ENCODE measurements around the gene SH3RF3. TPM values are rescaled to one million over a fixed set of nuclear protein-coding genes. Genes with fewer than 3 reads are reported as not detected.
A peak's percentile ranks its signal among the peaks of the same experiment; 100 is the strongest.

The SH3RF3 gene
- total RNA-seq, 1 donor from 2014 or later: 0.47 TPM

DNA sequence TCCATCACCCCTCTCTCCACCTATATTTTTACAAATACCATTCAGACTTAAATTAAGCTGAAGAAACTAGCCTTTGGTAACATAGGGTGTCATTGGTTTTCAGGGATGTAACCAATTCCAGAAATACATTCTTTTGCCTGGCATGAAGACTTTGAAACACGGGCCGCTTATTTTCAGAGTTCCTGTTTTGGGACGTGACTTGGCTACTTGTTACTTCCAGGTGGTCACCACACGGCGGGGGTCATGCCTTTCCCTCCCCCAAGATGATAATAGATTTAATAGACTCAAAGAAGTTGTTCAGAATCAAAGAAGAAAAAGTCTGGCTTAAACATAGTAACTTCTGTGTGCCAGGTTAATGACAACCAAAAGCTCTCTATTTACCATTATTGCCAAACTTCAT, 374.2 kb downstream of the SH3RF3 start:
- Mint-ChIP-seq H3K9me3 (no peaks in the 10 kb centered on the region), H3K4me3 (no peak overlapping the region), H3K27ac (no peak overlapping the region)

DNA sequence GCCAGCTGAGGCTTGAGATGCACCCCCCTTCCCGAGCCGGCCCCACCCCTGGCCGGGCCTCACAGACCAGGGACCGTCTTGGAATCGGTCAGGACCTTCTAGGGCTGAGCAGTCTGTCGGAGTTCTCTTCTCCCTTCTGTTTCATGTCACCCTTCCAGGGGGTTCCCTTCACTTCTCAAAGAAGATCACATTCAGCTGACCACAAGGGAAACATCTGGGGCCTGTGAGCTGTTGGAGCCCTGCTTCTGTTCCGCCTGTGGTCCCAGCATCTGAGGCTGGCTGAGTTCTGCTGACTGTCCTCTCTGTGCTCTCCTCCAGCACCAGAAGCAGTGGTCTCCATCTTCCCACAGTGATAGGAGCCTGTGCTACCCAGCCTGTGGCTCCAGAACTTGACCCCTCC, 378.2 kb downstream of the SH3RF3 start:
- Mint-ChIP-seq H3K27ac (no peak overlapping the region), H3K4me1 (no peaks in the 10 kb centered on the region), H3K9me3 (no peaks in the 10 kb centered on the region), H3K4me3 (no peak overlapping the region), H3K27me3 (peaks cover 4% of the 10 kb centered on the region), H3K36me3 (ENCODE audit: low read depth) (no peaks in the 10 kb centered on the region)
- no peak for DNase-seq
- intact Hi-C loops (cut with micrococcal nuclease): no loop called here

More for the DNA sequence above, 374.2 kb downstream of the SH3RF3 start:
- no peaks in the 10 kb centered on the region for H3K36me3 Mint-ChIP-seq (ENCODE audit: low read depth)
- H3K4me1 Mint-ChIP-seq: no peaks in the 10 kb centered on the region
- DNase-seq: no peak
- peaks cover 3% of the 10 kb centered on the region for H3K27me3 Mint-ChIP-seq
- intact Hi-C loops (cut with micrococcal nuclease): no loop called here

DNA sequence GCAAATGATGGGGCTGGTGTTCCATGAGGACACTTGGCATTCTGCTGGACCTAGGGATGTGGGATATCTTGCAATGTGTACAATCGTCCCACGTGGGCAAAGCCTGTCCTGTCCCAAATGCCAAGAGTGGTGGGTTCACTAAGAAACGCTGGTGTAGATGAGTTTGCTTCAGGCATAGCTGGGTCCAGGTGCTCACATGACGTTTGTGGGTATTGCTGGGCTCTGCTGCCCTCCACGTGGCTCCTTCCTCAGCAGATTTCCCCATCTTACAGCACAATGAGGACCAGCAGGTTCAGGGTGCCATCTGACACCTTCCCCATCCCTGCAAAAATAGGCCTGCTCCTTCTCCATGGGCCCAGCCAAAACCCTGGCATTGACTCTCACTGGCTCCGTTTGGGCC, 378.8 kb downstream of the SH3RF3 start:
- H3K9me3 Mint-ChIP-seq: no peaks in the 10 kb centered on the region
- H3K27me3 Mint-ChIP-seq: peaks cover 4% of the 10 kb centered on the region
- intact Hi-C loops (cut with micrococcal nuclease): no loop called here
- H3K27ac Mint-ChIP-seq: no peak overlapping the region
- H3K4me1 Mint-ChIP-seq: no peaks in the 10 kb centered on the region
- H3K36me3 Mint-ChIP-seq (ENCODE audit: low read depth): no peaks in the 10 kb centered on the region
- H3K4me3 Mint-ChIP-seq: no peak overlapping the region
- DNase-seq: no peak

DNA sequence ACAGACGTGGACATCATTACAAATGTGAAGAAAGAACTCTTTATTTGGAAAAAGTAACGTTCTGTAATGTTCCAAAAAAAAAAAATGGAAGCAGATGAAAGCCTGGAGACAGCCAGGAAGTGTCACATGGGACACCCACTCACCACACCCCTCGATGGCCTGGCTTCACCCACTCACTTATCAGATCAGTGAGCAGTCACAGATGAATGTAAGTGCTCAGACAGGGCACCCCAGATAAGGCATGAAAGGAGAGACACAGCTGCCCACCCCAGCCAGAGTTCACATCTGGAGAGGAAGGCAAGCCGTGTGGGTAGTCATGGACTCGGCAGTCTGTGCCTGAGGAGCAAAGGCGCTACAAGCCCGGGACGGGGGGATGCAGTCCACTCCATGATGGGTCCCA, 379.6 kb downstream of the SH3RF3 start:
- Mint-ChIP-seq H3K36me3 (ENCODE audit: low read depth) (no peaks in the 10 kb centered on the region), H3K9me3 (no peaks in the 10 kb centered on the region), H3K4me1 (no peaks in the 10 kb centered on the region), H3K27me3 (peaks cover 4% of the 10 kb centered on the region), H3K4me3 (no peak overlapping the region), H3K27ac (no peak overlapping the region)
- intact Hi-C loops (cut with micrococcal nuclease): no loop called here
- no peak for DNase-seq

DNA sequence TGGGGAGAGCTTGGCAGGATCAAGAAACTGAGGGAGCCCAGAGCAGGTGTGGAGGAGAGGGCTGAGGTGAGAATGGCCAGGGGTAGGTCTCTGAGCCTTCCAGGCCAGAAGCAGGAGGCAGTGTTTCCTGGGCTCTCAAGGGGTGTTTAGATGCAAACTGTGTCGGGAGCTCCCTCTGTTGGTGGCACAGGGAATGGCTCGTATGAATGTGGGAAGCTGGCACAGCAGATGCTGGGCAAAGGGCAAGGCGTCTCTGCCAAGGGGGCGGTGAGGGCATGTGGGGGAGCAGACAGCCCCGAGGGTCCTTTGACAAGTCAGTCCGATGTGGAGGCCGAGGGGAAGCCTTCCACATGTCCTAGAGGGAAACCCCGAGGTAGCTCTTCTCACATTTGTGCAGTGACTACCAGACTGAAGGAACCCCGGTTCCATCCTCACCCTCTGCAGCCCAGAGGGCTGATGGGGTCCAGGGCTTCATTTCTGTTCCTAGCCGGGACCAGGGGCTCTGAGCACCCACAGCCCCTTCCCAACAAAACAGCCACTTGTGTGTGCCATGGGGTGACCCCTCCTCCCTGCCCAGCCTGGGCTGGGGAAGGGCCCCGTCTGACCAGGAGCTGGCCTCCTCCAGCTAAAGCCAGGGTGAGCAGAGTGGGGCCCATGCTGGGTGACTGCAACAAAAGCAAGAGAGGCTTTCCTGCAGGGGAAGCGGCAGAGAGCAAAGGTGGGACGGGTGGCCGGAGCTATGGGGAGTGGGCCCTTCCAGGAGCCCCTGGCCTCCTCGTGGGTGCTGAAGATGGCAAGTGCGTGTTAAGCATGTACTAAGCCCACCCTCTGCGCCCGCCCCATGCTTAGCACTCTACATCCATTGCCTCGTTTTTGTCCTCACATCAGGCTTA, 381.4 kb downstream of the SH3RF3 start:
- no peaks in the 10 kb centered on the region for H3K4me1 Mint-ChIP-seq

DNA sequence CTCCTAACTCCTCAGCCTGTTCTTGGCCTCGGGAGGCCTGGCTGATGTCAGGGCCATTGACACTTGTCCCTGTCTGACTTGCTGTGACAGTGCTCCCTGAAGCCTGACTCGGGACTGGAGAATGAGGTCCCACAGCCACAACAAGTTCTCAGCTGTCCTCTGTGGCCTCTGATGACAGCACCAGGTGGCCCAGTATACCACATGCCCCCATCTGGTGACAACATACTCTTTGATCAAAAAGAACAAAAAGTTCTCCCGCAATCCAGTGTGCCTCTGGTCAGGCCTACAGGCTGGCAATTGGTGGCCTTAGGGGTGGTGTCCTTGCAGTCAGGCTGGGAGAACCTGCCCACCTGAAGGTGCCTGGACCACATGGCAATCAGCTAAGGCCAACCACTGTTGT, 382.2 kb downstream of the SH3RF3 start:
- DNase-seq: no peak
- Mint-ChIP-seq H3K4me1 (no peaks in the 10 kb centered on the region), H3K4me3 (no peak overlapping the region), H3K27ac (no peak overlapping the region), H3K9me3 (no peaks in the 10 kb centered on the region), H3K36me3 (ENCODE audit: low read depth) (no peaks in the 10 kb centered on the region), H3K27me3 (peaks cover 2% of the 10 kb centered on the region)
- intact Hi-C loops (cut with micrococcal nuclease): loop anchor here (5.0 kb wide), 1 partner anchor 369 kb away; no protein-coding TSS in a partner anchor

More for the DNA sequence above, 381.4 kb downstream of the SH3RF3 start:
- Mint-ChIP-seq H3K9me3 (no peaks in the 10 kb centered on the region), H3K27ac (no peak overlapping the region), H3K4me3 (no peak overlapping the region), H3K36me3 (ENCODE audit: low read depth) (no peaks in the 10 kb centered on the region), H3K27me3 (peaks cover 2% of the 10 kb centered on the region)
- peak; percentile 92 for DNase-seq
- intact Hi-C loops (cut with micrococcal nuclease): loop anchor here (1.0 to 5.0 kb wide), 2 partner anchors 368 to 382 kb away; no protein-coding TSS in a partner anchor

DNA sequence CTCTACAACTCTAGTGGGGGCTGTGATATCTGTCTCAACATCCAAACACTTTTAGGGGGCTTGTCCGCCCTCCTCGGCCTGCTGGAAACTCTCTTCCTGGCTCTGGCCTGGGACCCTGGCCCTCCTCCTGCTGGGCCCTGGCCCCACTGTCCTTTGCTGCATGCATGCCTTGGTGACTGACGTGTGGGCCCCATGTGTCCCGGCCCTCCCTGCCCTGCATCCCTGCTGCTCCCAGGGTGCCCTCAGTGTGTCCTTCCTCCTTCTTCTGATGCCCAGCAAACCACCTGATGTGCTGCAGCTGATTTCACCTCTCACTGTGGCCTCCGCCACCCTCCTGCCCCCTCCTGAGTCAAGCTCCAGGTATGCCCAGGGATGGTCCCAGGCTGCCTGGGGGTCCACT, 383.1 kb downstream of the SH3RF3 start:
- no peaks in the 10 kb centered on the region for H3K4me1 Mint-ChIP-seq
- H3K4me3 Mint-ChIP-seq: no peak overlapping the region
- no peak overlapping the region for H3K27ac Mint-ChIP-seq
- no peak for DNase-seq
- H3K36me3 Mint-ChIP-seq (ENCODE audit: low read depth): no peaks in the 10 kb centered on the region
- no peaks in the 10 kb centered on the region for H3K9me3 Mint-ChIP-seq
- H3K27me3 Mint-ChIP-seq: peaks cover 2% of the 10 kb centered on the region
- intact Hi-C loops (cut with micrococcal nuclease): loop anchor here (5.0 kb wide), 1 partner anchor 370 kb away; no protein-coding TSS in a partner anchor

DNA sequence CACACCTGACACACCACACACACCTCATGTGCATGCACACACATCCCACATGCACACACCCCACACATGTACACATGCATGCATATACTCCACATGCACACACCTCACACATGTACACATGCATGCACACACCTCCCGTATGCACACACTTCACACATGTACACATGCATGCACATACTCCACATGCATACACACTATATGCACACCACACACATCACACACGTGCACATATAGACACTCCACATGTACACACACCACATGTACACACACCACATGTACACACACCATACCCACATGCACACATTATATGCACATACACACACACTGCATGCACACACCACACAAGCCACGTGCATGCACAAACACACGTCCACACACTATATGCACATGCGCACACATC, 384.2 kb downstream of the SH3RF3 start:
- no peak for DNase-seq
- no peaks in the 10 kb centered on the region for H3K36me3 Mint-ChIP-seq (ENCODE audit: low read depth)
- no peaks in the 10 kb centered on the region for H3K9me3 Mint-ChIP-seq
- H3K4me1 Mint-ChIP-seq: no peaks in the 10 kb centered on the region
- peaks cover 1% of the 10 kb centered on the region for H3K27me3 Mint-ChIP-seq
- H3K27ac Mint-ChIP-seq: no peak overlapping the region
- intact Hi-C loops (cut with micrococcal nuclease): loop anchor here (5.0 kb wide), 1 partner anchor 371 kb away; no protein-coding TSS in a partner anchor
- no peak overlapping the region for H3K4me3 Mint-ChIP-seq

DNA sequence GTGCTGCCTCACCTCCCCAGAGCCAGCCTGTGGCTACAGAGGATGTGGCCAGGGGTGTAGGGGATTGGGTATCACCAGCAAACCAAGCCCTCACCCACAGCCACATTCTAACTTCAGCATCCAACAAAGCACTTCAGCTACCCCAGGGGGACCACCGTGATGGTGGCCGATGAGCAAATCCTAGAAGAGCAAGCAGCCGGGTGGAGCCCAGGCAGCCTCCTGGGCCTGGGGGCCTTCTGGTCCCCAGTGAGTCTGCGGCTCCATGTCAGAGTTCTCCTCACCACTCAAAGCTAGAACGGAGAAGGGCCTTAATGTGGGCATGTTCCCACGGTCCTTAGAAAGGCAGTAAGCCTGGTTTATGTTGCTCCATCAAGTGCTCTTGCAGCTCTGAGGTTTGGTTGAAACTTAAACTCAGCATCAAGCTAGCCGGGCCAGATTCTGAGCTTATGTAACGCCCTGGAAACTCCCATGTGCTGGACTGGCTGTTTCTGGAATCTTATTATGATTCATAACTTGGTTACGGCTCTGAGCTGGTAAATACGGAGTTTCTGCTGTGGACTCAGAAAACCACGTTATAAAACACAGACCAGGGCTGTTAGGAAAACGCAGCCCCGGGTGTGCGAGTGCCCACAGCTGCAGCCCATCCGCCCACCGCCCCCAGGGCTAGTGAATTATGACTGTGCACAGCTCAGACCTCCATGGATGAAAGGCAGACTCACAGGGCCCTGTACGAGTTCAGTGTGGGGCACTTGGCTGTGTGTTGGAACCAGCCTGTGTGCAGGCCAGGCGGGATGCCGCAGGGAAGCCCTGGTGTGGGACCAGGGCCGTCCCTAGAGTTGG, 385.0 kb downstream of the SH3RF3 start:
- H3K27ac Mint-ChIP-seq: no peak overlapping the region
- H3K36me3 Mint-ChIP-seq (ENCODE audit: low read depth): no peaks in the 10 kb centered on the region
- no peak for DNase-seq
- intact Hi-C loops (cut with micrococcal nuclease): loop anchor here (5.0 kb wide), 1 partner anchor 372 kb away; no protein-coding TSS in a partner anchor
- no peak overlapping the region for H3K4me3 Mint-ChIP-seq
- H3K9me3 Mint-ChIP-seq: no peaks in the 10 kb centered on the region
- no peaks in the 10 kb centered on the region for H3K27me3 Mint-ChIP-seq
- no peaks in the 10 kb centered on the region for H3K4me1 Mint-ChIP-seq

DNA sequence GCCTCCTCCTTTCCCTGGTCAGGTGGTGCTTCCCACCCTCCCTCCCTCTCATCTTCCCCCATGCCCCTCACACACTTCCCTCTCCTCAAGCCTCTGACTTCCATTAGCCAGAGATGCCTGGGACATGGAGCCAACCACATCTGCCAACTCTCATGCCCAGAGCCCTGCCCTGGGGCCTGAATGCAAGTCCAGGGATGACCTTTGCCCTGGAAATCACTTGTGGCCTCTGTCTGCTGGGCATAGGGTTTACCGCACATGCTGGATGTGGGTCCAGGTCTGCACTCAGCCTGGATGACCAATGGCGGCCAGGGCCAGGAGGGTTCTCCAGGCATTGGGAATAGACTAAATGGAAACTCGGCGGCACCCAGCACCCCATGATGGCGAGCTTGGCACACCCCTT, 385.9 kb downstream of the SH3RF3 start:
- H3K27ac Mint-ChIP-seq: no peak overlapping the region
- no peaks in the 10 kb centered on the region for H3K4me1 Mint-ChIP-seq
- no peaks in the 10 kb centered on the region for H3K27me3 Mint-ChIP-seq
- no peaks in the 10 kb centered on the region for H3K9me3 Mint-ChIP-seq
- intact Hi-C loops (cut with micrococcal nuclease): loop anchor here (5.0 kb wide), 1 partner anchor 373 kb away; no protein-coding TSS in a partner anchor
- DNase-seq: no peak
- no peak overlapping the region for H3K4me3 Mint-ChIP-seq
- no peaks in the 10 kb centered on the region for H3K36me3 Mint-ChIP-seq (ENCODE audit: low read depth)

DNA sequence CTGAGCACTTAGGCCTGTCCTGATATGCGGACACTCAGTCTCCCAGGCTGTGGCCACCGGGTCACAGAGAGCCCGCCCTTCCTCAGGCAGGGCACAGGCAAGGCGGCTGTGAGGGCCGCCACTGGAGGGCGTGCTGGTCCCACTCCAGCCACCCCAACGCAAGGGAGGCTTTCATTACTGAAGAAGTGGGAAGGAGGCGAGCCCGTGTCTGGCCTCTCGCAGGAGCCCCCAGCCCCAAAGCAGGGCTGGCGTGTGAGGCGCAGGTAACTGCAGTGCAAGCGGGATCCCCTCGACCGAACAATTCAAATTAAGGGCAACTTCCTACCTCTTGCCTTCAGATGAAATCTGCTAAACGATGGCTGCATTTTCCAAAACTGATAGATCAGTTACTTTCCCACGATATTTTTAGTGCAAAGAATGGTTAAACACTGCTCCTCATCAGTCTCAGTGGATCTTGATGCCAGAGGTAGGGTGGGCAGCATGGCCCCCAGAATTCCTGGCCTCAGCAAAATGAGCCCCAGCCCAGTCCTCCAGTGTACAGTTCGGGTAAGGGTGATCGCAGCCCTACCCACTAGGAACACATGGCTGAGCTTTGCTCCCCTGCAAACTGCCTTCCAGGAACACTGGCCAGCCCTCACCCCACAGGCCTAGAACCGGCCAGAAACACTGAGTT, 387.6 kb downstream of the SH3RF3 start:
- DNase-seq: no peak
- intact Hi-C loops (cut with micrococcal nuclease): no loop called here
- no peak overlapping the region for H3K4me3 Mint-ChIP-seq
- H3K27me3 Mint-ChIP-seq: no peaks in the 10 kb centered on the region
- H3K9me3 Mint-ChIP-seq: no peaks in the 10 kb centered on the region
- H3K4me1 Mint-ChIP-seq: no peaks in the 10 kb centered on the region
- no peak overlapping the region for H3K27ac Mint-ChIP-seq
- no peaks in the 10 kb centered on the region for H3K36me3 Mint-ChIP-seq (ENCODE audit: low read depth)

DNA sequence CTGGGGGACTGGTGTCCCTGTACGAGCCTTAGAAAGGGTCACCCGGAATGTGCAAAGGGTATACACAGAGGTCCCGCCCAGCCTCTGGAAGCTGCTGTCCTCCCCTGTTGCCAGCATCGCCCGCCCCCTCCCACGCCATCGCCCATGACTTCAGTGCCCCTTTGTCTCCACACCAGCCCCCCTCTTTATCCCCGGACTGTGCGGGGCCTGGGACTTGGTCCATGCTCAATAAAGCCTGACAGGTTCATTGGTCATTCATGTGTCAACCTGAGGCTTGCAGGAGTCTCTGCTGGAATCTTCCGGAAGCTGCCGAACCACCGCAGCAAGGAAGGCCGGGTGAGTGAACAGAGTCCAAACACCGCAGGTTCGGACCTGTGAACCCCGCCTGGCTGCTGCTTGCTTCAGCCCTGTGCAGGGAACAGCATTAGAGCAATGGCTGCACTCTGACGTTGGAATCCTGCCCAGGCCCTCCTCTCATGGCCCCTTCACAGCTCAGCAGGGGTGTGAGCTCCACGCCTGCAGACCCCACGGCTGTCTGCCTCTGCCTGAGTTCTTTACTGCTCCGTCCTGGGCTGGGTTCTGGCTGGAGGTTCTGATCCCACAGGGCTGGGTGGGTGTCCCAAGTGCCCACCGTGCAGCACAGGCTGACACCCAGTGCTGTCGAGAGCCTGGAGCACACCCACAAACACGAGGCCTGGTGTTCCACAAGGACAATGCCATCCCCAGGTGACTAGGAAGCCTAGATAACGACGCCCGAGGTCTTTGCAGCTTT, 388.3 kb downstream of the SH3RF3 start:
- Mint-ChIP-seq H3K4me1 (no peaks in the 10 kb centered on the region), H3K36me3 (ENCODE audit: low read depth) (no peaks in the 10 kb centered on the region), H3K27me3 (no peaks in the 10 kb centered on the region), H3K4me3 (no peak overlapping the region), H3K9me3 (no peaks in the 10 kb centered on the region), H3K27ac (no peak overlapping the region)
- intact Hi-C loops (cut with micrococcal nuclease): no loop called here
- no peak for DNase-seq

DNA sequence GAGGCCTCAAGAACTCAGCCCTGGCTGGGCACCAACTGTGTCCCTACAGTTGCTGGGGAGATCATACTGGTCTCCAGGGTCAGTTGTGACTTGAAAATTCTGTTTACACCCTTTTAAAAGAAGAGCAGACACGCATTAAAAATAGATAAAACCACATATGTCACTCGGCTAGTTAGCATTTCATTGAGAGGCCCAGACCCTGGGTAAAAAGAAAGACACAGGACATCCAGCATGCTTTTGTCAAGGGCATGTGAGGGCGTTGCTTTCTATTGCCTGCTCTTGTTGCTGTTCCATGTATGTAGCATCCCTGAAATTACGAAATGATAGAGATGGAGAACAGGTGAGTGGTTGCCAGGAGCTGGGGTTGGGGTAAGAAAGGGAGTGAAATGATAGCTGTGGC, 390.5 kb downstream of the SH3RF3 start:
- Mint-ChIP-seq H3K27me3 (no peaks in the 10 kb centered on the region), H3K9me3 (no peaks in the 10 kb centered on the region), H3K27ac (no peak overlapping the region), H3K4me1 (no peaks in the 10 kb centered on the region), H3K4me3 (no peak overlapping the region), H3K36me3 (ENCODE audit: low read depth) (no peaks in the 10 kb centered on the region)
- intact Hi-C loops (cut with micrococcal nuclease): no loop called here
- DNase-seq: no peak

Data from activated CD4-positive, alpha-beta T cell treated with anti-CD3 and anti-CD28 coated beads, Interleukin-2, amount 10 ng/mL, durations not matched to agents 24 days and 14 days (primary cell).